HG03520 (cell line): ENCODE data around the gene ZFP90.

ENCODE experiments used
- ATAC-seq: cut with Tn5 transposase; IDR thresholded peaks from one replicate; pipeline ENCODE4 v1.9.1; 2021; ENCODE audit warnings: mild to moderate bottlenecking, moderate library complexity; ENCODE audit not compliant: unreplicated experiment

Gene ZFP90

GRCh38 chr16:68575082-68575481 lies 36.0 kb downstream of the ZFP90 start:
- no peak for ATAC-seq

DNA sequence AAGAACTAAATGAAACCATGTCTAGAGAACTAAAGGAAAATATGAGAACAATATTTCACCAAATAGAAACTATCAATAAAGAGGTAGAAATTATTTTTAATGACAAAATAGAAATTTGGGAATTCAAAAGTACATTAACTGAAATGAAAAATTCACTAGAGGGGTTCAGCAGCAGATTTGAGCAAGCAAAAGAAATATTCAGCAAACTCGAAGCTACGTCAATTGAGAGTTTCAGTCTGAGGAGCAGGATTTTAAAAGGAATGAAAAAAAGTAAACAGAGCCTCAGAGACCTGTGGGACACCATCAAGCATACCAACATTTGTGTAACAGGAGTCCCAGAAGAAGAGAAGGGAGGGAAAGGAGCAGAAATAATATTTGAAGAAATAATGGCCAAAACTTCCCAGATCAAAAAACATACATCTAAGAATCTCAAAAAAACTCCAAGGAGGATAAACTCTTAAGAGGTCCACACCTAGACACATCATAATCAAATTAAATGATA lies 38.3 kb downstream of the ZFP90 start:
- no peak for ATAC-seq

DNA sequence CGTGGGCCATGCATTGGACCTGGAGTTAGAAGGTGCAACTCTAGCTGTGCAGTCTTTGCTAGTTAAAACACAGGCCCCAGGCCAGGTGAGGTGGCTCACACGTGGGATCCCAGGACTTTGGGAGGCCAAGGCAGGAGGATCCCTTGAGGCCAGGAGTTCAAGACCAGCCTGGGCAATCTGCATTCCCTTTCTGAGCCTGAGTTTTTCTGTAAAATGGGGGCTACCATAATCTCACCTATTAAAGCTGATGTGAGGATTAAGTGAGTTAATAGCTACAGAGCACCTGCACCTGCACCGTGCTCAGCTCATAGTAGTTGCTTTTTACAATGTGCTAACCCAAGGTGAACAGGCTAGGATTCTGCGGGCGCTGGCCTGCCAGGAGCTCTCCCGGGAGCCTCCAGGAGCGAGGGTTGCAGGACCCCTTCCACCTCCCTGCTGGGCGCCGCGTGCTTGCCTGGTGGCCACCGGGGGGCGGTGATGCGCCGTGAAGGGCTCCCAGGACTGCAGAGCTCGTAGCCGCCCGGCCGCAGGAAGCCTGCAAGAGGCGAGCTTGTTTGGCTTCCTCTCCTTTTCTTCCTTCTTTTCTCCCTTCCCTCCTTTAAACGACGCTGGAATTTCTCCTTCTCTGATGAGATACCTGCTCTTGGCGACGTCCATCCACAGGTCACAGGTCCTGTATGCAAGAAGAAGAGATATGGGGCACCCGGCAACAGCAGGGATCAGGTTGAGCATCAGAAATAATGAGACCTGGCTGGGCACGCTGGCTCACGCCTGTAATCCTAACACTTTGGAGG lies 51.3 kb downstream of the ZFP90 start:
- ATAC-seq, result no peak

DNA sequence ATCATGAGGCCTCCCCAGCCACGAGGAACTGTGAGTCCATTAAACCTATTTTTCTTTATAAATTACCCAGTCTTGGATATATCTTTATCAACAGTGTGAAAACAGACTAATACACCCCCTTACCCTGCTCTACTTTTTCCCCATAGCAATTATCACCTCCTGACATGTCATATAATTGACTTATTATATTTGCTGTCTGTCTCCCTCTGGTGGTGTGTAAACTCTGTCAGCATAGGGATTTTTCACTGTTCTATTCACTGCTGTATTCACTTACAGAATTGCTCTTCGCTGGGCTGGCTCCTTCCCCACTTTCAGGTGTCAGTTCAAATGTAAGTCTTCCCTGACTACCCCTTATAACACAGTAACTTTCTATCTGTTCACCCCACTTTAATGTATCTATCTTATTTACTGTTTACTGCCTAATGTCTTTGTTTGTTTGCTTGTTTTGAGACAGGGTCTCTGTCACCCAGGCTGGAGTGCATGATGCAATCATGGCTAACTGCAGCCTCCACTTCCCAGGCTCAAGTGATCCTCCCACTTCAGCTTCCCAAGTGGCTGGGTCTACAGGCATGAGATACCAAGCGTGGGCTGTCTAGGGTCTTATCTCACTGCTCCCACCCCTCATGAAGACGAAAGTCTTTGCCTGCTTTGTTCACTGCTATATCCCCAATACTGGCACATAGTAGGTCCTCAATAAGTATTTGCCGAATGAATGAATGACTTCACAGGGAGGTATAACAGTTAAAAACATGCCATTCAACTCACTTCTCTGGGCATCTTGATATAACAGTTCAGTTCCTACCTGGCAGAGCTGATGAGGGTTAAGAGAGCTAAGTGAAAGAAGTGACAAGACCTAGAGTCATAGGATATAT lies 53.6 kb downstream of the ZFP90 start:
- no peak for ATAC-seq

GRCh38 chr16:68596266-68596665 lies 57.2 kb downstream of the ZFP90 start:
- ATAC-seq, result no peak

DNA sequence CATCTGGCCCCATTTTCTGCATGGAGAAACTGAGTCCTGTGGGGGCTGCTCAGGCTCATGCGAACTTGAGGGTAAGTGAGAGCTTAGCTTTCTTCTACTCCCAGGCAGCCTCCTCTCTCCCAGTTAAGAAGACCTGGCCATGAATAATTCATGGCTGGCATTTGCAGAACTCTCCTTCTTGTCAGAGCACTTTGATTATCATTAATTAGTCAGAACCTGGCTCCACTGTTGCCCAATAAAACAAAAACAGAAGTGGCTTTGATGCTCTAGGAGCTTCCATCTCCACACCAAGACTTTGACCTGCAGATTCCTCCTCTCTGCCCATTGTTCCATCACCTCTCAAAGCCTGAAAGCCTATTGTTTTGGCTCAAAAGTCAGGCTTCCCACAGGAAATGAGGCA lies 60.5 kb downstream of the ZFP90 start:
- ATAC-seq, result no peak

DNA sequence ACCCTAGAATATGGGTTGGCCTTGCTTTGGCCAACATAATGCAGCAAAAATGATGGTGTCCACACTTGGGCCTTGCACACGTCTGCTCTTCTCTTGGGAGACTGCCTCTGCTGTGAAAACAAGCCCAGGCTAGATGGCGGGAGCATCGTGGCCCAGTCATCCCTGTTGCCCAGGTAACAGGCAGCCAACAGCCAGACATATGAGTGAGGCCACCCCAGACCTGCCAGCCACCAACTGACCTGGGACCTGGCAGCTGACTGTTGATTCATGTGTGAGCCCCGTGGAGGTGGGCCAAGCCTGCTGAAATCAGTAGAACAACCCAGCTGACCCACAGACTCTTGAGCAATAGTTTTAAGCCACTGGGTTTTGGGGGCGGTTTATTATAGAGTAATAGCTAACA lies 66.7 kb downstream of the ZFP90 start:
- ATAC-seq, result no peak

- no peak for ATAC-seq
These were observed 68.4 kb downstream of the ZFP90 start for GRCh38 chr16:68607443-68607842.

- ATAC-seq, result no peak
These were observed 69.2 kb downstream of the ZFP90 start for GRCh38 chr16:68608330-68608729.

GRCh38 chr16:68612996-68613395 lies 73.9 kb downstream of the ZFP90 start:
- no peak for ATAC-seq

- ATAC-seq, result no peak
These were observed 78.6 kb downstream of the ZFP90 start for GRCh38 chr16:68617734-68618133.
